DND-41 (cell line): Measurements from ENCODE around the gene C17orf78.
"Not testable (repeated sequence)": the region's sequence is repeated elsewhere in the genome, so short reads cannot be mapped to it uniquely, and the experiment has no call there.

Experiments used
- CTCF ChIP-seq: IDR thresholded peaks from 2 replicates; pipeline ENCODE4 v1.5.1; 2012; ENCODE audit warnings: borderline replicate concordance, low read length, moderate library complexity, mild to moderate bottlenecking; ENCODE audit not compliant: poor library complexity, severe bottlenecking; ENCODE audit errors: extremely low read depth
- EZH2 ChIP-seq: IDR thresholded peaks from 3 replicates; pipeline ENCODE4 v1.6.1; 2012; ENCODE audit warnings: borderline replicate concordance, low read depth, mild to moderate bottlenecking, moderate library complexity, low read length, inconsistent platforms; ENCODE audit not compliant: severe bottlenecking

- TF ChIP-seq CTCF, EZH2: not testable (repeated sequence)
These were observed 29.7 kb downstream of the C17orf78 start for GRCh38 chr17:37405522-37405921.
